HepG2 (cell line): ENCODE measurements around the gene MOV10L1. TPM values are rescaled to one million over a fixed set of nuclear protein-coding genes. Genes with fewer than 3 reads are reported as not detected.

ENCODE experiments used
- CBX1 ChIP-seq: IDR thresholded peaks from one replicate; pipeline ENCODE4 v1.6.1; 2016; ENCODE audit warnings: antibody characterized with exemption, low read depth
- CHD4 ChIP-seq: fragments of 200-600 bp; sonication (generic); IDR thresholded peaks from 2 replicates; pipeline ENCODE4 v1.7.0; 2017; ENCODE audit warnings: mild to moderate bottlenecking, low read length, borderline replicate concordance
- FOXP1 ChIP-seq, 2 experiments: fragments of 450-650 bp in 1 of 2; IDR thresholded peaks; 2 replicates each; pipeline ENCODE4 v1.6.1; 2017 to 2018; ENCODE audit warnings: antibody characterized with exemption in 1 of 2
- HOXA9 ChIP-seq: sonication (generic); formaldehyde crosslinking; IDR thresholded peaks from 2 replicates; pipeline ENCODE4 v1.8.1; 2022; ENCODE audit warnings: missing genetic modification reagents, mild to moderate bottlenecking, moderate library complexity, borderline replicate concordance
- NFYC ChIP-seq: IDR thresholded peaks from 2 replicates; pipeline ENCODE4 v1.6.1; 2016; ENCODE audit warnings: missing genetic modification reagents, missing compliant biosample characterization
- NR2C2 ChIP-seq: sonication (generic); formaldehyde crosslinking; IDR thresholded peaks from 2 replicates; pipeline ENCODE4 v1.4.0; 2020; ENCODE audit warnings: missing genetic modification reagents, mild to moderate bottlenecking, moderate library complexity, borderline replicate concordance
- RBFOX2 ChIP-seq: fragments of 200-400 bp; formaldehyde crosslinking; IDR thresholded peaks from 2 replicates; pipeline ENCODE4 v1.6.1; 2017; ENCODE audit warnings: low read depth, mild to moderate bottlenecking, low read length
- RXRB ChIP-seq: IDR thresholded peaks from 2 replicates; pipeline ENCODE4 v1.6.1; 2016; ENCODE audit warnings: borderline replicate concordance, missing genetic modification reagents, missing compliant biosample characterization
- SRSF4 ChIP-seq: fragments of 200-400 bp; formaldehyde crosslinking; IDR thresholded peaks from one replicate; pipeline ENCODE4 v1.6.1; 2018; ENCODE audit warnings: mild to moderate bottlenecking, low read depth, low read length, moderate library complexity; ENCODE audit not compliant: poor library complexity, severe bottlenecking
- TOE1 ChIP-seq: sonication (generic); formaldehyde crosslinking; IDR thresholded peaks from 2 replicates; pipeline ENCODE4 v1.4.0; 2020; ENCODE audit warnings: mild to moderate bottlenecking, missing genetic modification reagents
- ZNF10 ChIP-seq: sonication (generic); formaldehyde crosslinking; IDR thresholded peaks from 2 replicates; pipeline ENCODE4 v1.4.0; 2020; ENCODE audit warnings: mild to moderate bottlenecking, low read depth, missing genetic modification reagents, borderline replicate concordance
- ZNF326 ChIP-seq: sonication (generic); formaldehyde crosslinking; IDR thresholded peaks from 2 replicates; pipeline ENCODE4 v1.4.0; 2020; ENCODE audit warnings: missing genetic modification reagents, borderline replicate concordance
- ZNF337 ChIP-seq: sonication (generic); formaldehyde crosslinking; IDR thresholded peaks from 2 replicates; pipeline ENCODE4 v1.5.1; 2020; ENCODE audit warnings: missing genetic modification reagents, low read depth, mild to moderate bottlenecking, borderline replicate concordance
- ZNF747 ChIP-seq: sonication (generic); formaldehyde crosslinking; IDR thresholded peaks from 2 replicates; pipeline ENCODE4 v1.8.1; 2023; ENCODE audit warnings: missing genetic modification reagents, mild to moderate bottlenecking, borderline replicate concordance
- polyA plus RNA-seq, 8 experiments: library from polyadenylated mRNA; depleted of rRNA in 3 of 8; stranded (reverse) in 7 of 8; unstranded in 1 of 8; fragments of >200 nt; fragmentation: Illumina TruSeq in 4 of 8; extraction: Trizol in 4 of 8; gene quantifications; 2 replicates each; pipeline versions ENCODE4 v1.2.1 to v1.2.3, GENCODE V29; 2011 to 2016; ENCODE audit warnings: low read depth in 4 of 8, missing spikeins in 1 of 8, mixed read lengths in 1 of 8; ENCODE audit not compliant: insufficient read depth in 1 of 8
- total RNA-seq, 5 experiments: library from RNA; depleted of rRNA; stranded (reverse); fragments of >200 nt; fragmentation: Illumina TruSeq; extraction: Trizol; gene quantifications; 2 replicates each; pipeline ENCODE4 v1.2.3, GENCODE V29; 2016; ENCODE audit warnings: low read depth in 1 of 5
- TF ChIP-seq, protein P1 (sequence below): fragments of 450-650 bp; IDR thresholded peaks from 2 replicates; pipeline ENCODE4 v1.6.1; 2016
- TF ChIP-seq, protein P2 (sequence below): sonication (generic); formaldehyde crosslinking; IDR thresholded peaks from 2 replicates; pipeline ENCODE4 v1.4.0; 2020; ENCODE audit warnings: missing genetic modification reagents, borderline replicate concordance
- TF ChIP-seq, protein P3 (sequence below): sonication (generic); formaldehyde crosslinking; IDR thresholded peaks from 2 replicates; pipeline ENCODE4 v1.4.0; 2020; ENCODE audit warnings: missing genetic modification reagents
- TF ChIP-seq, protein P4 (sequence below): sonication (generic); formaldehyde crosslinking; IDR thresholded peaks from 2 replicates; pipeline ENCODE4 v1.4.0; 2020; ENCODE audit warnings: missing genetic modification reagents

MOV10L1 gene
- total and polyA plus RNA-seq, 2 of the 13 experiments (the other 11 are each of a cell fraction or from before 2014, with no cell fraction given) = 0.11 to 0.12 TPM

DNA sequence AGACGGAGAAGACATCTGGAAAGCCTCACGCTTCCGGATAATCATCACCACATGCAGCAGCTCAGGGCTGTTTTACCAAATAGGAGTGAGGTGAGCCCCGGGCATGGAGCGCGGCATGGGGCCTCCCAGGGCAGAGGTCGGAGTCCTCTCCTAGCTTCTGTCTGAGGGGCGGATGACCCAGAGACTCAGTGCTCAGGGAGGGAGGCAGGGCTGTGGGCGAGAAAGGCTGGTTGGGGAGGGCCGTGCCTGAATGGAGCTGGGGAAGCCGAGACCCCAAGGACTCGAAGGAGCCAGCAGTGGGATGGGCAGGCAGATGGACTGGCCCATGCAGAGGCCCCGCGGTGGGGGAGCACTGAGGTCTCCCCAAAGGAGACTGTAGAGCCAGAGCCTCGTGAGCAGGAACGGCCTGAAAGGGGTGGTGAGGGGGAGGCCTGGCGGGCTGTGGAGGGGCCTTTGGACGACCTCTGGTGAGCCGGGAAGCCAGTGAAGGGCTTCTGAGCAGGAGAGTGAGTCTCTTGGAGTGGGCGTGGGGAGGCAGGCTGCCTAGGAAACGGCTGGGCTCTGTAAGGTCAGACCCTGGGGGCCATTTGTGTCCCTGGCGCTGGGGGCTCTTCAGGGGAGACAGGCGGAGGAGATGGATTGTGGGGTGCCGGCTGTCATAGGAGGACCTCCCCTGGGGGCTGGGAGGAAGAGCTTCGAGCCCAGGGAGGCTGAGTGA lies 56.1 kb downstream of the MOV10L1 start (continued):
- no peak for TF ChIP-seq TOE1 (CRISPR knock-in tag)
- no peak for TF ChIP-seq SRSF4
- TF ChIP-seq RXRB (CRISPR knock-in tag) = peak; percentile 41
- TF ChIP-seq CHD4 = no peak
- TF ChIP-seq NR2C2 (CRISPR knock-in tag) = no peak; the same call in none of the 2 replicates
- no peak for TF ChIP-seq ZNF337
- TF ChIP-seq, protein P1, sequence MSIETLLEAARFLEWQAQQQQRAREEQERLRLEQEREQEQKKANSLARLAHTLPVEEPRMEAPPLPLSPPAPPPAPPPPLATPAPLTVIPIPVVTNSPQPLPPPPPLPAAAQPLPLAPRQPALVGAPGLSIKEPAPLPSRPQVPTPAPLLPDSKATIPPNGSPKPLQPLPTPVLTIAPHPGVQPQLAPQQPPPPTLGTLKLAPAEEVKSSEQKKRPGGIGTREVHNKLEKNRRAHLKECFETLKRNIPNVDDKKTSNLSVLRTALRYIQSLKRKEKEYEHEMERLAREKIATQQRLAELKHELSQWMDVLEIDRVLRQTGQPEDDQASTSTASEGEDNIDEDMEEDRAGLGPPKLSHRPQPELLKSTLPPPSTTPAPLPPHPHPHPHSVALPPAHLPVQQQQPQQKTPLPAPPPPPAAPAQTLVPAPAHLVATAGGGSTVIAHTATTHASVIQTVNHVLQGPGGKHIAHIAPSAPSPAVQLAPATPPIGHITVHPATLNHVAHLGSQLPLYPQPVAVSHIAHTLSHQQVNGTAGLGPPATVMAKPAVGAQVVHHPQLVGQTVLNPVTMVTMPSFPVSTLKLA = no peak
- no peak for TF ChIP-seq ZNF10 (CRISPR knock-in tag)
- no peak for TF ChIP-seq ZNF747
- TF ChIP-seq FOXP1 (IDR thresholded peaks at IDR 0.05) = no peak
- TF ChIP-seq FOXP1 (CRISPR knock-in tag; IDR thresholded peaks at IDR 0.05) = no peak; the same call in 1 of the 2 replicates
- no peak for TF ChIP-seq HOXA9 (CRISPR knock-in tag)
- no peak for TF ChIP-seq CBX1
- TF ChIP-seq, protein P2, sequence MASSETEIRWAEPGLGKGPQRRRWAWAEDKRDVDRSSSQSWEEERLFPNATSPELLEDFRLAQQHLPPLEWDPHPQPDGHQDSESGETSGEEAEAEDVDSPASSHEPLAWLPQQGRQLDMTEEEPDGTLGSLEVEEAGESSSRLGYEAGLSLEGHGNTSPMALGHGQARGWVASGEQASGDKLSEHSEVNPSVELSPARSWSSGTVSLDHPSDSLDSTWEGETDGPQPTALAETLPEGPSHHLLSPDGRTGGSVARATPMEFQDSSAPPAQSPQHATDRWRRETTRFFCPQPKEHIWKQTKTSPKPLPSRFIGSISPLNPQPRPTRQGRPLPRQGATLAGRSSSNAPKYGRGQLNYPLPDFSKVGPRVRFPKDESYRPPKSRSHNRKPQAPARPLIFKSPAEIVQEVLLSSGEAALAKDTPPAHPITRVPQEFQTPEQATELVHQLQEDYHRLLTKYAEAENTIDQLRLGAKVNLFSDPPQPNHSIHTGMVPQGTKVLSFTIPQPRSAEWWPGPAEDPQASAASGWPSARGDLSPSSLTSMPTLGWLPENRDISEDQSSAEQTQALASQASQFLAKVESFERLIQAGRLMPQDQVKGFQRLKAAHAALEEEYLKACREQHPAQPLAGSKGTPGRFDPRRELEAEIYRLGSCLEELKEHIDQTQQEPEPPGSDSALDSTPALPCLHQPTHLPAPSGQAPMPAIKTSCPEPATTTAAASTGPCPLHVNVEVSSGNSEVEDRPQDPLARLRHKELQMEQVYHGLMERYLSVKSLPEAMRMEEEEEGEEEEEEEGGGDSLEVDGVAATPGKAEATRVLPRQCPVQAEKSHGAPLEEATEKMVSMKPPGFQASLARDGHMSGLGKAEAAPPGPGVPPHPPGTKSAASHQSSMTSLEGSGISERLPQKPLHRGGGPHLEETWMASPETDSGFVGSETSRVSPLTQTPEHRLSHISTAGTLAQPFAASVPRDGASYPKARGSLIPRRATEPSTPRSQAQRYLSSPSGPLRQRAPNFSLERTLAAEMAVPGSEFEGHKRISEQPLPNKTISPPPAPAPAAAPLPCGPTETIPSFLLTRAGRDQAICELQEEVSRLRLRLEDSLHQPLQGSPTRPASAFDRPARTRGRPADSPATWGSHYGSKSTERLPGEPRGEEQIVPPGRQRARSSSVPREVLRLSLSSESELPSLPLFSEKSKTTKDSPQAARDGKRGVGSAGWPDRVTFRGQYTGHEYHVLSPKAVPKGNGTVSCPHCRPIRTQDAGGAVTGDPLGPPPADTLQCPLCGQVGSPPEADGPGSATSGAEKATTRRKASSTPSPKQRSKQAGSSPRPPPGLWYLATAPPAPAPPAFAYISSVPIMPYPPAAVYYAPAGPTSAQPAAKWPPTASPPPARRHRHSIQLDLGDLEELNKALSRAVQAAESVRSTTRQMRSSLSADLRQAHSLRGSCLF (CRISPR knock-in tag) = no peak
- no peak for TF ChIP-seq ZNF326 (CRISPR knock-in tag)
- no peak for TF ChIP-seq NFYC (CRISPR knock-in tag)
- no peak; the same call in 1 of the 2 replicates for TF ChIP-seq RBFOX2
- TF ChIP-seq, protein P3, sequence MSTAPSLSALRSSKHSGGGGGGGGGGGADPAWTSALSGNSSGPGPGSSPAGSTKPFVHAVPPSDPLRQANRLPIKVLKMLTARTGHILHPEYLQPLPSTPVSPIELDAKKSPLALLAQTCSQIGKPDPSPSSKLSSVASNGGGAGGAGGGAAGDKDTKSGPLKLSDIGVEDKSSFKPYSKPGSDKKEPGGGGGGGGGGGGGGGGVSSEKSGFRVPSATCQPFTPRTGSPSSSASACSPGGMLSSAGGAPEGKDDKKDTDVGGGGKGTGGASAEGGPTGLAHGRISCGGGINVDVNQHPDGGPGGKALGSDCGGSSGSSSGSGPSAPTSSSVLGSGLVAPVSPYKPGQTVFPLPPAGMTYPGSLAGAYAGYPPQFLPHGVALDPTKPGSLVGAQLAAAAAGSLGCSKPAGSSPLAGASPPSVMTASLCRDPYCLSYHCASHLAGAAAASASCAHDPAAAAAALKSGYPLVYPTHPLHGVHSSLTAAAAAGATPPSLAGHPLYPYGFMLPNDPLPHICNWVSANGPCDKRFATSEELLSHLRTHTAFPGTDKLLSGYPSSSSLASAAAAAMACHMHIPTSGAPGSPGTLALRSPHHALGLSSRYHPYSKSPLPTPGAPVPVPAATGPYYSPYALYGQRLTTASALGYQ (CRISPR knock-in tag) = no peak
- TF ChIP-seq, protein P4, sequence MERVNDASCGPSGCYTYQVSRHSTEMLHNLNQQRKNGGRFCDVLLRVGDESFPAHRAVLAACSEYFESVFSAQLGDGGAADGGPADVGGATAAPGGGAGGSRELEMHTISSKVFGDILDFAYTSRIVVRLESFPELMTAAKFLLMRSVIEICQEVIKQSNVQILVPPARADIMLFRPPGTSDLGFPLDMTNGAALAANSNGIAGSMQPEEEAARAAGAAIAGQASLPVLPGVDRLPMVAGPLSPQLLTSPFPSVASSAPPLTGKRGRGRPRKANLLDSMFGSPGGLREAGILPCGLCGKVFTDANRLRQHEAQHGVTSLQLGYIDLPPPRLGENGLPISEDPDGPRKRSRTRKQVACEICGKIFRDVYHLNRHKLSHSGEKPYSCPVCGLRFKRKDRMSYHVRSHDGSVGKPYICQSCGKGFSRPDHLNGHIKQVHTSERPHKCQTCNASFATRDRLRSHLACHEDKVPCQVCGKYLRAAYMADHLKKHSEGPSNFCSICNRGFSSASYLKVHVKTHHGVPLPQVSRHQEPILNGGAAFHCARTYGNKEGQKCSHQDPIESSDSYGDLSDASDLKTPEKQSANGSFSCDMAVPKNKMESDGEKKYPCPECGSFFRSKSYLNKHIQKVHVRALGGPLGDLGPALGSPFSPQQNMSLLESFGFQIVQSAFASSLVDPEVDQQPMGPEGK (CRISPR knock-in tag) = peak; percentile 64
